ENCODE results near the gene ZNF367.
"Not testable (repeated sequence)": the region's sequence is repeated elsewhere in the genome, so short reads cannot be mapped to it uniquely, and the experiment has no call there.

Gene ZNF367

DNA sequence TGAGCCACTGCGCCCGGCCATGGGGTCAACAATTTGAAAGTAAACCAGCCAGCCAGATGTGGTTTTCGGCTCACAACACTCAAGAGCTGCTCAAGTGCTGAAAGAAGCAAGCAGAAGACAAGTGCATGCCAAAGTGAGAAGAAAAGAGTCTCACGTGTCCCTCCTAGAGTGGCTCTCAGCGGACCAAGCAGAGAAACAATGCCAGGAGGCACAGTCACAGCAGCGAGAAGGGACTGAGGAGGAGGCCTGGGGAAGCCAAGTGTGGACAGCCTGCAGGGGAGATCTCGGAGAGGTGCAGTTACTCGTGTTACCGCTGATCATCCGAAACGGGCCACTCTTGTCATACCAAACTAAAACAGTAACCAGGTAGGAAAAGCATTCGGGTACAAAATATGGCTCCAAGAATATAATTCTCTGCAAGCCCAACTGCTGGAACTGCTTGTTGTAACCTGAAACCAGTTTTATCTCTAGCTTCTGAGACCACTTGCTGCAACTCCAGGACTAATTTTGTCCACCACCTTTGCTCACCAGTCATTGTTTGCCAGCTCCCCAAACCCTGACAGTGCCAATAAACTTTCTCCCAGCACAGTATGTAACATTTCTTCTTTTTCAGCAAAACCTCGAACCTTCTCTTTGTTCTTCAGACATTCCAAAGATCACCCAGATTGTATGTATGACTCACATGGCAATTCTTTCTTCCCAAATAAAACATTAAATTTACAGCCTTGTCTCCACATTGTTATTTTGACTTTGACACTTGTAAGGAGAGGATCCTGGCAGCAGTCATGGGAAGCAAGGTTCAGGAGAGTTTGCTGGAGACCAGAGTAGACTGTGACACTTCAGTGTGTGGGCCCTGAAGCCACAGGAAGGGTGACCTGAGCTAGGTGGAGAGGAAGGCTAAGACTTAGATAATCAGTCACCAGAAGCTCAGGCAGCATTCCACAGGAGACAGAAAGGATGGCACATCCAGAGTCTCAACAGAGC lies 41.0 kb downstream of the ZNF367 start:
- H3K4me3 ChIP-seq (replicated peaks; ENCODE audit: low read depth, low read length): no peak overlapping the region
- TF ChIP-seq, protein P1, sequence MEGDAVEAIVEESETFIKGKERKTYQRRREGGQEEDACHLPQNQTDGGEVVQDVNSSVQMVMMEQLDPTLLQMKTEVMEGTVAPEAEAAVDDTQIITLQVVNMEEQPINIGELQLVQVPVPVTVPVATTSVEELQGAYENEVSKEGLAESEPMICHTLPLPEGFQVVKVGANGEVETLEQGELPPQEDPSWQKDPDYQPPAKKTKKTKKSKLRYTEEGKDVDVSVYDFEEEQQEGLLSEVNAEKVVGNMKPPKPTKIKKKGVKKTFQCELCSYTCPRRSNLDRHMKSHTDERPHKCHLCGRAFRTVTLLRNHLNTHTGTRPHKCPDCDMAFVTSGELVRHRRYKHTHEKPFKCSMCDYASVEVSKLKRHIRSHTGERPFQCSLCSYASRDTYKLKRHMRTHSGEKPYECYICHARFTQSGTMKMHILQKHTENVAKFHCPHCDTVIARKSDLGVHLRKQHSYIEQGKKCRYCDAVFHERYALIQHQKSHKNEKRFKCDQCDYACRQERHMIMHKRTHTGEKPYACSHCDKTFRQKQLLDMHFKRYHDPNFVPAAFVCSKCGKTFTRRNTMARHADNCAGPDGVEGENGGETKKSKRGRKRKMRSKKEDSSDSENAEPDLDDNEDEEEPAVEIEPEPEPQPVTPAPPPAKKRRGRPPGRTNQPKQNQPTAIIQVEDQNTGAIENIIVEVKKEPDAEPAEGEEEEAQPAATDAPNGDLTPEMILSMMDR (IDR thresholded peaks at IDR 0.05; ENCODE audit: insufficient read depth, low read length, poor library complexity, severe bottlenecking): no peak
- no peaks in the 10 kb centered on the region for H3K27me3 ChIP-seq (replicated peaks; ENCODE audit: control insufficient read depth, insufficient read depth, low read length)
- no peak for DNase-seq (ENCODE audit: extremely low read depth, insufficient read length)
- H3K36me3 ChIP-seq (ENCODE audit: control insufficient read depth, insufficient read depth, low read length): no peaks in the 10 kb centered on the region

DNA sequence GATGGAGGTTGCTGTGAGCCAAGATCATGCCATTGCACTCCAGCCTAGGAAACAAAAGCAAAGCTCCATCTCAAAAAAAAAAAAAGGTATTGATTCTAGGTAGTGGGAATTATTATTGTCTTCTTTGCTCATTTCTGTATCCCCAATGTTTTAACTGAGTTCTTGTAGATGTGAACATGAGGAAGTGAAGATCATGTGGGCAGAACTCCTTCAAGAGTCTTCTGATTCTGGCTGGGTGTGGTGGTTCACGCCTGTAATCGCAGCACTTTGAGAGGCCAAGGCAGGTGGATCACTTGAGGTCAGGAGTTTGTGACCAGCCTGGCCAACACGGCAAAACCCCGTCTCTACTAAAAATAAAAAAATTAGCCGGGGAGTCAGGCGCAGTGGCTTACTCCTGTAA lies 42.7 kb downstream of the ZNF367 start:
- H3K4me3 ChIP-seq (replicated peaks; ENCODE audit: low read depth, low read length); DNase-seq (ENCODE audit: extremely low read depth, insufficient read length); H3K27me3 ChIP-seq (replicated peaks; ENCODE audit: control insufficient read depth, insufficient read depth, low read length); H3K36me3 ChIP-seq (ENCODE audit: control insufficient read depth, insufficient read depth, low read length): not testable (repeated sequence)

DNA sequence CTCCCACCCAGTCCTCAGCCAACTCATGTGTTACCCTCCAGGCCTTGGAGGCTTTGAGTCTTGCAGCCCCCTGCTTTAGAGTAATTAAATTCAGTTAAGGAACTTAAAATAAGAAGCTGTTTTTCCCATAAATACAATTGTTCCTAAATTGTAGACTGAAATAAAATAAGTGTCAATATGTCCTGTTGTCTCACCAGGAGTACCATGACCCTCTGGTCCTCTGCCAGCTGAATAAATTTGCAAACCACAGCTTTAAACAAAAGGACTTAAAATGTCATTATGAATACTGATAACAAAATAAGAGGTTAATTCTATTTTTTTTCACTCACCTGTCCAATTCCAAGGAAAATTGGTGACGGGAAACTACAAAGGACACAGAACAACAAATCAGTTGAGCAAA lies 50.2 kb downstream of the ZNF367 start:
- no peaks in the 10 kb centered on the region for H3K27me3 ChIP-seq (replicated peaks; ENCODE audit: control insufficient read depth, insufficient read depth, low read length)
- DNase-seq (ENCODE audit: extremely low read depth, insufficient read length): no peak
- H3K4me3 ChIP-seq (replicated peaks; ENCODE audit: low read depth, low read length): no peak overlapping the region
- H3K36me3 ChIP-seq (ENCODE audit: control insufficient read depth, insufficient read depth, low read length): no peaks in the 10 kb centered on the region
- TF ChIP-seq, protein P1 (IDR thresholded peaks at IDR 0.05; ENCODE audit: insufficient read depth, low read length, poor library complexity, severe bottlenecking): no peak

DNA sequence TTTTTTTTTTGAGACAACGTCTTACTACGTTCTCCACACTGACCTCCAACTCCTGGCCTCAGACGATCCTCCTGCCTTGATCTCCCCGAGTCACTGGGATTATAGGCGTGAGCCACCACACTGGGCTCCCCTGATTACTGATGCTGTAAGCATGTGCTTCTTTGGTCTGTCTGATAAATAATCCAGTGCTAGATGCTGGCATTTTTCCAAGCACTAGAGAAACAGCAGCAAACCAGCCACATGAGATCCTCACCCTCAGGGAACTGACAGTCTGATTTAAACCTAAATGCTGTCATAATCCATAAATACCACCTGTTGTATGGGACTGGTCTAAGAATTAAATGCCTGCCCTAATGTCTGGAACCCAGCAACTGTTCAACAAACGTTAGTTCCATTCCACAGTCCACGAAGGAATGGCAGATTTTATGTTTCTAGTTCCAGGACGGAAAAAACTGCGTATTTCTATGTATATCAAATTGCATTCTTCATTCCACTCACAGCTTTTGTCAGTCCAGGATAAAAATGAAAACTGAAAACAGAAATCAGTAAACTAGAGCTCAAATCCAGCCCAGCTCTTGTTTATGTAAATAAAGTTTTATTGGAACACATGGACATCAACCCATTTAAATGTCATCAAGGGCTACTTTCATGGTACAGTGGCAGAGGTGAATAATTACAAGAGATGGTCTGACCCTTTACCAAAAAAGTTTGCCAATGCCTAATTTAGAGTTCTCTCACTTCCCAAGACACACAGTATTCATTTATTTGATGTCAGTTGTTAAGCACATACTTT lies 54.8 kb downstream of the ZNF367 start:
- H3K36me3 ChIP-seq (ENCODE audit: control insufficient read depth, insufficient read depth, low read length): no peaks in the 10 kb centered on the region
- TF ChIP-seq, protein P1 (IDR thresholded peaks at IDR 0.05; ENCODE audit: insufficient read depth, low read length, poor library complexity, severe bottlenecking): no peak
- no peak for DNase-seq (ENCODE audit: extremely low read depth, insufficient read length)
- H3K27me3 ChIP-seq (replicated peaks; ENCODE audit: control insufficient read depth, insufficient read depth, low read length): no peaks in the 10 kb centered on the region
- H3K4me3 ChIP-seq (replicated peaks; ENCODE audit: low read depth, low read length): no peak overlapping the region

DNA sequence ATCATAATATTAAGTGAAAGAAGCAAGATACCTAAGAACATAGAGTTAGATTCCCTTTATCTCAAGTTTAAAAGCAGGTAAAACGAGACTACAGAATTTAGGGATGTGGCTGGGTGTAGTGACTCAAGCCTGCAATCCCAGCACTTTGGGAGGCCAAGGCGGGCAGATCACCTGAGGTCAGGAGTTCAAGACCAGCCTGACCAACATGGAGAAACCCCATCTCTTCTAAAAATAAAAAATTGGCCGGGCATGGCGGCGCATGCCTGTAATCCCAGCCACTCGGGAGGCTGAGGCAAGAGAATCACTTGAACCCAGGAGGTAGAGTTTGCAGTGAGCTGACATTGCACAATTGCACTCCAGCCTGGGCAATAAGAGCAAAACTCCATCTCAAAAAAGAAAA lies 56.1 kb downstream of the ZNF367 start:
- not testable (repeated sequence) for H3K4me3 ChIP-seq (replicated peaks; ENCODE audit: low read depth, low read length); H3K27me3 ChIP-seq (replicated peaks; ENCODE audit: control insufficient read depth, insufficient read depth, low read length); DNase-seq (ENCODE audit: extremely low read depth, insufficient read length); H3K36me3 ChIP-seq (ENCODE audit: control insufficient read depth, insufficient read depth, low read length)

DNA sequence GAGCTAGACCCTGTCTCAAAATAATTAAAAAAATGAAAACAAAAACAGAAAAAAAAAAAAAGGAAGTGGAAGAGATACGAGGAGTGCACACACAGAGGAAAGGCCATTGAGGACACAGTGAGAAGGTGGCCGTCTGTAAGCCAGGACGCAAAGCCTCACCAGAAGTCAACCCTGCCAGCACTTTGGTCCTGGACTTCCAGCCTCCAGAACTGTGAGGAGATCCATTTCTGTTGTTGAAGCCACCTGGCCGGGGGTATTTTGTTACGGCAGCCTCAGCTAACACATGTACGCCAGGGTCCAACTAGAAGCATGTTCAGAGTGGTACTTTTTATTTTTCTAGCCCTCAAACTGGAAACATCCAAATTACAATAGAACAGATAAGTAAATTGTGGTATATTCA lies 56.5 kb downstream of the ZNF367 start:
- DNase-seq (ENCODE audit: extremely low read depth, insufficient read length): no peak
- H3K4me3 ChIP-seq (replicated peaks; ENCODE audit: low read depth, low read length): no peak overlapping the region
- no peaks in the 10 kb centered on the region for H3K27me3 ChIP-seq (replicated peaks; ENCODE audit: control insufficient read depth, insufficient read depth, low read length)
- no peaks in the 10 kb centered on the region for H3K36me3 ChIP-seq (ENCODE audit: control insufficient read depth, insufficient read depth, low read length)
- TF ChIP-seq, protein P1 (IDR thresholded peaks at IDR 0.05; ENCODE audit: insufficient read depth, low read length, poor library complexity, severe bottlenecking): no peak
